GM12892 (cell line): ENCODE results near the gene ARPC1B.

ENCODE experiments used
- POLR2A ChIP-seq: IDR thresholded peaks from 2 replicates; pipeline ENCODE4 v1.6.1; 2011; ENCODE audit warnings: low read depth, low read length, control low read depth
- POLR2AphosphoS5 ChIP-seq: IDR thresholded peaks from 2 replicates; pipeline ENCODE4 v1.6.1; 2011; ENCODE audit warnings: low read depth, low read length, control low read depth
- TAF1 ChIP-seq: IDR thresholded peaks from 2 replicates; pipeline ENCODE4 v1.6.1; 2011; ENCODE audit warnings: low read depth, mild to moderate bottlenecking, control low read depth, low read length, borderline replicate concordance

DNA sequence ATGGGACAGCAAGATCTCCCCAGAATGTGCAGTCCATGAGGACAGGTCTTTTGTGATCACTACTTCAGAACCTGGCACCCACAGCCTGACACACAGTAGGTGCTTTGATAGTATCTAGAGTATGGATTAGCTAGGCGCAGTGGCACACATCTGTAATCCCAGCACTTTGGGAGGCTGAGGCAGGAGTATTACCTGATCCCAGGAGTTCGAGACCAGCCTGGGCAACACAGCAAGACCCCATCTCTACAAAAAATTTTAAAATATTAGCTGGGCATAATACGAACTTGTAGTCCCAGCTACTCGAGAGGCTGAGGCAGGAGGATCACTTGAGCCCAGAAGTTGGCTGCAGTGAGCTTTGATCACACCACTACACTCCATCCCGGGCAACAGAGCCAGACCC, 22.3 kb upstream of the ARPC1B start:
- no peak for TF ChIP-seq POLR2A
- TF ChIP-seq POLR2AphosphoS5, result no peak
- no peak for TF ChIP-seq TAF1
